HG03460 (cell line): ENCODE results near the gene TMEM69.
"Not testable (repeated sequence)": the region's sequence is repeated elsewhere in the genome, so short reads cannot be mapped to it uniquely, and the experiment has no call there.

ENCODE experiments used
- ATAC-seq: cut with Tn5 transposase; IDR thresholded peaks from one replicate; pipeline ENCODE4 v1.9.1; 2021; ENCODE audit not compliant: unreplicated experiment

Gene TMEM69

GRCh38 chr1:45687754-45688740 is at the start of gene TMEM69:
Gene TMEM69, plus strand, starts transcription at chr1:45688181. Its CDS starts 2,888 bp downstream, at chr1:45691069.
- no peak for ATAC-seq

GRCh38 chr1:45640293-45640692 is 47.7 kb upstream of the TMEM69 start:
- no peak for ATAC-seq

GRCh38 chr1:45643321-45643720 is 44.7 kb upstream of the TMEM69 start:
- no peak for ATAC-seq

- no peak for ATAC-seq
These were observed 44.0 kb upstream of the TMEM69 start for GRCh38 chr1:45643978-45644377.

- no peak for ATAC-seq
These were observed 43.3 kb upstream of the TMEM69 start for GRCh38 chr1:45644661-45645060.

- ATAC-seq, result no peak
These were observed 40.5 kb upstream of the TMEM69 start for GRCh38 chr1:45647248-45648021.

- no peak for ATAC-seq
These were observed 33.3 kb upstream of the TMEM69 start for GRCh38 chr1:45654540-45655280.

GRCh38 chr1:45656573-45657226 is 31.3 kb upstream of the TMEM69 start:
- ATAC-seq, result no peak

GRCh38 chr1:45658171-45658570 is 29.8 kb upstream of the TMEM69 start:
- ATAC-seq, result no peak

- ATAC-seq, result no peak
These were observed 28.8 kb upstream of the TMEM69 start for GRCh38 chr1:45659222-45659621.

- ATAC-seq, result no peak
These were observed 27.6 kb upstream of the TMEM69 start for GRCh38 chr1:45660336-45660735.

GRCh38 chr1:45666836-45667235 is 21.1 kb upstream of the TMEM69 start:
- no peak for ATAC-seq

GRCh38 chr1:45667321-45668111 is 20.5 kb upstream of the TMEM69 start:
- no peak for ATAC-seq

- no peak for ATAC-seq
These were observed 19.5 kb upstream of the TMEM69 start for GRCh38 chr1:45668526-45668925.

- ATAC-seq, result no peak
These were observed 18.6 kb upstream of the TMEM69 start for GRCh38 chr1:45669379-45669778.

GRCh38 chr1:45669859-45670655 is 17.9 kb upstream of the TMEM69 start:
- ATAC-seq, result no peak

GRCh38 chr1:45673956-45674355 is 14.0 kb upstream of the TMEM69 start:
- no peak for ATAC-seq

GRCh38 chr1:45674478-45674877 is 13.5 kb upstream of the TMEM69 start:
- ATAC-seq, result no peak

- ATAC-seq, result not testable (repeated sequence)
These were observed 11.4 kb upstream of the TMEM69 start for GRCh38 chr1:45676553-45676952.
